ENCODE measurements around the gene MUSTN1. TPM values are rescaled to one million over a fixed set of nuclear protein-coding genes. Genes with fewer than 3 reads are reported as not detected.

MUSTN1 gene
- total and polyA plus RNA-seq, 2 of the 13 experiments (the other 11 are each of a cell fraction or from before 2014, with no cell fraction given) = 0.84 to 1.4 TPM

DNA sequence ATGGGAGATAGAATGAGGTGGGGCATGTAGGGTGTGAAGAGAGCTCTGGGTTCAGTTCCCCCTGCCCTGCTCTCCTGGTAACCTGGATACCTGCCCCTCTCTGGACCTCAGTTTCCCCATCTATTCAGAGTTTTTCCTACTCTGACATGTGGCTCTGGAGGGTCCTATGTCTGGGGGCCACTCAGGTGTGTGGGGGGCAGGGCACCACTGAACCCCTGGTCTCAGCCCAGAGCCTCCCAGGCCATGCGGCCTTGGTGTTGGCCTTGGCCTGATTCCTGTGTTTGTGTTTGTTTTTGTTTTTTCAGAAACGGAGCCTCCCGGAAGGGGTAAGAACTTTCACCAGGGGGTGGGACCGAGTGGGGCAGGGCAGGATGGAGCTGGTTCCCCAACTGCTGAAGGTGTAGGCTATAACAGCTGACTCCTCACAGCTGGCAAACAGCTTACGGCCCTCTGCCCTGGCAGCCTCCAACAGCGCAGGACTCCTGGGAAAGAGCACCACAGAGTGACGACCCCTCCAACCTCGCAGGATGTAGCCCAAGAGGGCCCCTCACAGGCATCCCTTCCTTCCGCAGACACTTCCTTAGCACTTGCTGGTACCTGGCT is 39.4 kb downstream of the MUSTN1 start (continued):
- TF ChIP-seq, protein P1, sequence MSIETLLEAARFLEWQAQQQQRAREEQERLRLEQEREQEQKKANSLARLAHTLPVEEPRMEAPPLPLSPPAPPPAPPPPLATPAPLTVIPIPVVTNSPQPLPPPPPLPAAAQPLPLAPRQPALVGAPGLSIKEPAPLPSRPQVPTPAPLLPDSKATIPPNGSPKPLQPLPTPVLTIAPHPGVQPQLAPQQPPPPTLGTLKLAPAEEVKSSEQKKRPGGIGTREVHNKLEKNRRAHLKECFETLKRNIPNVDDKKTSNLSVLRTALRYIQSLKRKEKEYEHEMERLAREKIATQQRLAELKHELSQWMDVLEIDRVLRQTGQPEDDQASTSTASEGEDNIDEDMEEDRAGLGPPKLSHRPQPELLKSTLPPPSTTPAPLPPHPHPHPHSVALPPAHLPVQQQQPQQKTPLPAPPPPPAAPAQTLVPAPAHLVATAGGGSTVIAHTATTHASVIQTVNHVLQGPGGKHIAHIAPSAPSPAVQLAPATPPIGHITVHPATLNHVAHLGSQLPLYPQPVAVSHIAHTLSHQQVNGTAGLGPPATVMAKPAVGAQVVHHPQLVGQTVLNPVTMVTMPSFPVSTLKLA (IDR thresholded peaks at IDR 0.05) = peak; percentile 21; the same call in 1 of the 2 replicates
- no peak for TF ChIP-seq ZNF12 (CRISPR knock-in tag; IDR thresholded peaks at IDR 0.05)
- TF ChIP-seq ZNF292 (CRISPR knock-in tag; IDR thresholded peaks at IDR 0.05; ENCODE audit: borderline replicate concordance, low read depth) = no peak
- TF ChIP-seq ZNF652 (CRISPR knock-in tag; IDR thresholded peaks at IDR 0.05; ENCODE audit: borderline replicate concordance, low read depth) = no peak
- TF ChIP-seq ZNF841 (CRISPR knock-in tag; IDR thresholded peaks at IDR 0.05; ENCODE audit: borderline replicate concordance) = no peak
- TF ChIP-seq GATAD2A (CRISPR knock-in tag; IDR thresholded peaks at IDR 0.05) = peak; percentile 91
- 0 out of 2 replicates have a peak, but pooled peaks have one; percentile 41 for TF ChIP-seq ZBTB26 (CRISPR knock-in tag; IDR thresholded peaks at IDR 0.05; ENCODE audit: borderline replicate concordance)
- no peak for TF ChIP-seq SMAD1 (CRISPR knock-in tag; IDR thresholded peaks at IDR 0.05; ENCODE audit: borderline replicate concordance, low read depth)
- no peak for TF ChIP-seq TAF1 (CRISPR knock-in tag; IDR thresholded peaks at IDR 0.05)
- no peak for TF ChIP-seq ELF4 (CRISPR knock-in tag; IDR thresholded peaks at IDR 0.05; ENCODE audit: borderline replicate concordance)
- TF ChIP-seq HOXA3 (CRISPR knock-in tag; IDR thresholded peaks at IDR 0.05) = 0 out of 2 replicates have a peak, but pooled peaks have one; percentile 20
- no peak for TF ChIP-seq ZNF577 (CRISPR knock-in tag; IDR thresholded peaks at IDR 0.05; ENCODE audit: borderline replicate concordance, low read depth)
- TF ChIP-seq ZNF205 (CRISPR knock-in tag; IDR thresholded peaks at IDR 0.05) = peak; percentile 73
- no peak for TF ChIP-seq TFDP2 (CRISPR knock-in tag; IDR thresholded peaks at IDR 0.05)
- peak; percentile 28; the same call in 1 of the 2 replicates for TF ChIP-seq ZNF761 (CRISPR knock-in tag; conservative IDR thresholded peaks at IDR 0.05)
- no peak for TF ChIP-seq ZNF776 (CRISPR knock-in tag; IDR thresholded peaks at IDR 0.05)
- no peak for TF ChIP-seq ZNF225 (CRISPR knock-in tag; IDR thresholded peaks at IDR 0.05)
- TF ChIP-seq, protein P2, sequence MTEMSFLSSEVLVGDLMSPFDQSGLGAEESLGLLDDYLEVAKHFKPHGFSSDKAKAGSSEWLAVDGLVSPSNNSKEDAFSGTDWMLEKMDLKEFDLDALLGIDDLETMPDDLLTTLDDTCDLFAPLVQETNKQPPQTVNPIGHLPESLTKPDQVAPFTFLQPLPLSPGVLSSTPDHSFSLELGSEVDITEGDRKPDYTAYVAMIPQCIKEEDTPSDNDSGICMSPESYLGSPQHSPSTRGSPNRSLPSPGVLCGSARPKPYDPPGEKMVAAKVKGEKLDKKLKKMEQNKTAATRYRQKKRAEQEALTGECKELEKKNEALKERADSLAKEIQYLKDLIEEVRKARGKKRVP (CRISPR knock-in tag; IDR thresholded peaks at IDR 0.05) = no peak
- no peak for TF ChIP-seq HNRNPLL (IDR thresholded peaks at IDR 0.05; ENCODE audit: low read depth, low read length, poor library complexity, severe bottlenecking)
- TF ChIP-seq RFX3 (CRISPR knock-in tag; IDR thresholded peaks at IDR 0.05) = no peak
- no peak for TF ChIP-seq ZNF7 (CRISPR knock-in tag; IDR thresholded peaks at IDR 0.05)
- no peak for TF ChIP-seq HDAC6 (IDR thresholded peaks at IDR 0.05; ENCODE audit: low read depth, low read length)
- no peak for TF ChIP-seq NFYC (CRISPR knock-in tag; IDR thresholded peaks at IDR 0.05)
- TF ChIP-seq TBP (CRISPR knock-in tag; IDR thresholded peaks at IDR 0.05) = no peak
- TF ChIP-seq ZSCAN31 (CRISPR knock-in tag; IDR thresholded peaks at IDR 0.05; ENCODE audit: low read depth) = no peak
- TF ChIP-seq KLF16 (CRISPR knock-in tag; IDR thresholded peaks at IDR 0.05) = peak in 1 of 2 experiments; percentile 81; a peak in 2 of 4 replicates
- TF ChIP-seq DMAP1 (CRISPR knock-in tag; IDR thresholded peaks at IDR 0.05) = 0 out of 2 replicates have a peak, but pooled peaks have one; percentile 46
- TF ChIP-seq SRY (CRISPR knock-in tag; IDR thresholded peaks at IDR 0.05) = no peak
